Measurements from ENCODE around the gene FZR1.

Gene FZR1

GRCh38 chr19:3474010-3474409, 32.1 kb upstream of the FZR1 start:
- DNase-seq (ENCODE audit: low spot score): no peak

GRCh38 chr19:3474614-3475013, 31.5 kb upstream of the FZR1 start:
- DNase-seq (ENCODE audit: low spot score): no peak

GRCh38 chr19:3475449-3475848, 30.7 kb upstream of the FZR1 start:
- no peak for DNase-seq (ENCODE audit: low spot score)

- no peak for DNase-seq (ENCODE audit: low spot score)
Measured at GRCh38 chr19:3476830-3477229, 29.3 kb upstream of the FZR1 start.

- DNase-seq (ENCODE audit: low spot score): no peak
Measured at GRCh38 chr19:3477506-3477905, 28.6 kb upstream of the FZR1 start.

GRCh38 chr19:3477951-3478350, 28.2 kb upstream of the FZR1 start:
- no peak for DNase-seq (ENCODE audit: low spot score)

- no peak for DNase-seq (ENCODE audit: low spot score)
Measured at GRCh38 chr19:3478409-3479176, 27.5 kb upstream of the FZR1 start.

- DNase-seq (ENCODE audit: low spot score): peak; percentile 79
Measured at GRCh38 chr19:3479177-3479833, 26.8 kb upstream of the FZR1 start.

- peak; percentile 61 for DNase-seq (ENCODE audit: low spot score)
Measured at GRCh38 chr19:3479834-3480215, 26.3 kb upstream of the FZR1 start.

- no peak for DNase-seq (ENCODE audit: low spot score)
Measured at GRCh38 chr19:3480383-3481091, 25.6 kb upstream of the FZR1 start, which contains the start of gene SMIM24. SMIM24 (minus strand) TSS chr19:3480525; CDS start chr19:3480463, 62 bp downstream.

GRCh38 chr19:3481241-3482090, 24.6 kb upstream of the FZR1 start:
- DNase-seq (ENCODE audit: low spot score): no peak

GRCh38 chr19:3482507-3483225, 23.4 kb upstream of the FZR1 start:
- no peak for DNase-seq (ENCODE audit: low spot score)

GRCh38 chr19:3483226-3483628, 22.9 kb upstream of the FZR1 start, which contains the start of gene SMIM44:
SMIM44 (minus strand) TSS chr19:3483441; CDS start chr19:3483403, 38 bp downstream.
- no peak for DNase-seq (ENCODE audit: low spot score)

GRCh38 chr19:3491396-3492119, 14.6 kb upstream of the FZR1 start:
- no peak for DNase-seq (ENCODE audit: low spot score)

GRCh38 chr19:3492131-3492839, 13.8 kb upstream of the FZR1 start:
- no peak for DNase-seq (ENCODE audit: low spot score)

GRCh38 chr19:3492919-3493318, 13.2 kb upstream of the FZR1 start:
- no peak for DNase-seq (ENCODE audit: low spot score)

GRCh38 chr19:3493651-3494050, 12.5 kb upstream of the FZR1 start:
- DNase-seq (ENCODE audit: low spot score): no peak

GRCh38 chr19:3494051-3494450, 12.1 kb upstream of the FZR1 start:
- DNase-seq (ENCODE audit: low spot score): no peak

- no peak for DNase-seq (ENCODE audit: low spot score)
Measured at GRCh38 chr19:3494559-3494958, 11.6 kb upstream of the FZR1 start.
